Thyroid gland (tissue), 4 donors: Measurements from ENCODE around the gene ITPR2.

Experiments
- CTCF ChIP-seq, 6 experiments: fragments of 200-600 bp in 3 of 6; fragments of 450-650 bp in 3 of 6; sonication (generic) in 3 of 6; IDR thresholded peaks; one replicate each; pipeline ENCODE4 v1.5.1; 2016 to 2019; ENCODE audit warnings: antibody characterized with exemption in 6 of 6, mild to moderate bottlenecking in 2 of 6, inconsistent platforms in 1 of 6, moderate library complexity in 1 of 6
- POLR2A ChIP-seq, 2 donors: fragments of 450-650 bp; IDR thresholded peaks; one replicate each; pipeline ENCODE4 v1.6.1; 2017; ENCODE audit warnings: antibody characterized with exemption in 2 of 2, mild to moderate bottlenecking in 2 of 2, moderate library complexity in 1 of 2

- TF ChIP-seq POLR2A (IDR thresholded peaks at IDR 0.05): no peak
- no peak for TF ChIP-seq CTCF (IDR thresholded peaks at IDR 0.05)
Observed at GRCh38 chr12:26762186-26762585, 70.8 kb downstream of the ITPR2 start.
